ENCODE data around the gene C10orf90.

Gene C10orf90

DNA sequence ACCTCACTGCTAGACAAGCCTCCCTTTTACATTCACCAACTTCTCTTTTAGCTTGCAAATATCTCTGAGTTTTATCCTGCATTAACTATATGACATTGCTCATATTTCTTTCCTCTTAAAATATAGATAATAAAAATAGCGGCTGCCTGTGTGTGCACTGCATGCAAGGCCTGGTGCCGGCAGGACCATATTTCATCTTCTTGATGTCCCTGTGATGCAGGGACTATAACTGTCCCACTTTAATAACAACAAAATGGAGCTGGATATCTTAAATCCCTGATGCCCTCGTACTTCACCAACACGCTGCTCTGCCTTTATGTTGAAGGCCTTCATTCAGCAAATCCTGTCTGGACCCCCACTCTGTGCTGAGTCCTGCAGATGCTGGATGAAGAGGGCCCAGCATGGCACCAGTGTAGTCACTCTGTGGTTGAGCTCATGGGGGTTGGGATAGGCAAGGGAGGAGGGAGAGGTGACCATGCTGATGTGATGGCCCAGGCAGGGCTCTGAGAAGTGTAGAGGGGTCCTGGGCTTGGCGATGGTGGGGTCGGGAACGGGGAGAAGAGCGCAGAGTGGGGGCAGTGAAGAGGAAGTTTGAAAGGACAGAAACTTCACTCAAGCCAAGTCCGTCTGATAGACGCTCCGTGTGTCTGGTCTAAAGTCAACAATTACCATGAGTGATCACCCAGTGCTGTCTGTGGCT, 40.4 kb downstream of the C10orf90 start:
- DNase-seq, result no peak

GRCh38 chr10:126628746-126629145, 41.7 kb downstream of the C10orf90 start:
- no peak for DNase-seq

- DNase-seq, result no peak
Observed at GRCh38 chr10:126621846-126622245, 48.6 kb downstream of the C10orf90 start.

- no peak for DNase-seq
Observed at GRCh38 chr10:126618466-126618865, 52.0 kb downstream of the C10orf90 start.

DNA sequence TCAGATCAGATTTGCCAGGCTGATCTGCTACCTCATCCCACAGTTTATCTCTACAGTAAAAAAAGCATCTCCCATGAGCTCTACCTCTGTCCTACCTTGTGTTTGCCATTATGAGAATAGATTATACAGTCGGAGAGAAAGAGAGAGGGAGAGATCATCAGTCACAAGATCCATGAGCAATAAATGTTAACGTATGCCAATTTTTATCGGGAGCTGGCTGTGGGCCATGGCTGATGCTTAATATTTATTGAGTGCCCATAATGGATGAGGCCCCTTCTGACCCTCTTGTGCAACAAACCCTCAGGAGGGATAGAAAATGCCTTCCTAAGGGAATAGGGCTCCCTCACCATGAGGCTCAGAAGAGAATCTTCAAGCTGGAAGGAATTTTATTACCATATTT, 52.8 kb downstream of the C10orf90 start:
- no peak for DNase-seq

DNA sequence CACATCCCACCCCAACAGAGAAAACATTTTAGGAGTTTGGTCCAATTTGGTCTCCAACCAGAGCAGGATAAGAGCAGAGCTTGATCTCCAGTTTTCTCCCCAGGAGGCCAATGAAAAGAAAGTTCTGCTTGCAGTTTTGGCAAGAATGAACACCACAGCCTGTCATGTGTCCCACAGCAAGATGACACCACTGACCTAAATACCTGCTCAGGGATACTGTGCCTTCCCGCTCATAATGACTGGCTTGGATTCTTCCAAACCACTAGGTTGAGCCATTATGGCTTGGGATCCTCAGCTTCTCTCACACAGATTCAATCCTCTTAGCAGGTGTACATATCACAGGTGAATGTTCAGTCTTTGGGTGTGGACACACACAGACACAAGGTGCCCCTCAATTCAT, 53.3 kb downstream of the C10orf90 start:
- no peak for DNase-seq

- no peak for DNase-seq
Observed at GRCh38 chr10:126616737-126617136, 53.8 kb downstream of the C10orf90 start.

- no peak for DNase-seq
Observed at GRCh38 chr10:126611303-126611702, 59.2 kb downstream of the C10orf90 start.

DNA sequence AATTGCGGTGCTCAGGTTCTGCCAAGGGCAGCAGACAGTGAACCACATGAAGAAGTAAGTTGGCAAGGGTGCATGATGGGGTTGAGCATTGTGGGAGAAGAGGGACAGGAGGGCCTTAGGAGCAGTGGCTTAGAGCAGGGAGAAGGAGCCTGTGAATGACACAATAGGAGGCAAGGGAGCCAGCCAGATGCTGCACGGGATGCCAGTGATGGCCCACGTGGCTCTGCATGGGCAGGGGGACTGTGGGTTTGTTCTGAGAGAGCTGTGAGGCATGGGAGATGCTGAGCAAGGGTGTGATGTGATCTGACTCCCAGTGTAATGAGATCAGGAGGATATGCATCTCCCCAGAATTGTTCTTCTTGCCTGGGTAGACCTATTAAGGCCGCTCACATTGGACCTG, 60.9 kb downstream of the C10orf90 start:
- no peak for DNase-seq

DNA sequence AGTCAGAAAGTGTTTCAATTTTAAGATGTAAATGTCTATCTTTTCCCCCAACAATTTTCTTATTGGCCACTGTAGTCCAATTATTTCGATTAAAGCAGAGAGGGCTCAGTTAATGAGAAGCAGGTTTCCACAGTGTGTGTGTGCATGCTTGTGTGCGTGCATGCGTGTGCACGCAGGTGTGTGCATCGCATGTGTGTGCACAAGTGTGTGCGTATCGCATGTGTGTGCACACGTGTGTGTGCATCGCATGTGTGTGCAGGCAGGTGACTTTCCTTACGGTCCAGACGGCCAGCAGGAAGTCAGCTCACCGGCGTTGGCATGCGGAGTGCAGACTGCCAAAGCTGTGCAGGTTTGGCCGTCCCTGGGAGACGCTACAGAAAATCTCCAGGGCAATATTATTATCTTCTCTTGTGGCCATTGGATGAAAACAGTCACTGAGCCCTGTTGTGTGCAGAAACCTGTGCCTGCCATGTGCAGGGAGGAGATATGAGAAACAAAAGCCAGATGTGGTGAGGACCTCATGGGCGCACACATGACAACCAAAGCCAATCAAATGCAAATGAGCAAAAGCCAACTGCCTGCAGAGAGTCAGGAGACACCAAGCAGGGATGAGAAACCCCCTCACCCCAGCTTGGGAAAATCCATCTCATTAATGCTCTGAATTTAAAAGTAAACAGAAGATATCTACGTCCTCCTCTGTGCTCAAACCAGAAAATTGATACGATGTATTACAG, 70.4 kb downstream of the C10orf90 start:
- DNase-seq, result no peak

DNA sequence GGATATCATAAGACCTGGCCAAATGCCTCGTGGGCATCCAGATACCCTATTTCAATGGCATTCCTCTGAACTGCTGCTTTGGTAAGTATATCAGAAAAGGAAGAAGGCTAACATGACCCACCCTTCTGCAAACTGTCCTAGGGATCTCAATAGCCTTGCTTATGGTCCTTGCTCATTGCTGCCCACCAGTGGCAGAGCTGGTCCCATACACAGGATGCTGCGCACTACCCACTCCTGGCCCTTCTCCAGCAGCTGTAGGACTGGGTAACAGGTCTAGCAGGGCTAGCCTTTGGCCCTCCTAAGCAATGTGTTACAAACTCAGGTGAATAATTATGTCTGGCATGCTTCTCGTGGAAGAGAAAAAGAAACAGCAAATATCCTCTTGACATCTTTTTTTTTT, 72.5 kb downstream of the C10orf90 start:
- DNase-seq, result peak; percentile 17

DNA sequence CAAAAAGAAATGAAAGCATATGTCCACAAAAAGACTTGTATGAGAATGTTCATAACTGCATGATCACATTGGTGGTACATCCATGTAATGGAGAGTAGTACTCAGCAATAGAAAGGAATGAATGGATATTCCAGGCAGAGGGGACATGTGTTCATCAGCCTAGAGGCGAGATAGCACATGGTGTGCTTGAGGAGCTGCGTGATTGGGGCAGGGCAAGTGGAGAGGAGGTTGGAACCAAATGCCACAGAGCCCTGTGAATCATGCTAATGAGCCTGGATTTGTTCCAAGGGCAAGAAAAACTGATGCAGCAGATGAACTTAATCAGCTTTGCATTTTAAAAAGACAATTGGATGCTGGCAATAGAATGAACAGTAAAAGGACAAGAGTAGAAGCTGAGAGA, 73.3 kb downstream of the C10orf90 start:
- DNase-seq, result no peak

DNA sequence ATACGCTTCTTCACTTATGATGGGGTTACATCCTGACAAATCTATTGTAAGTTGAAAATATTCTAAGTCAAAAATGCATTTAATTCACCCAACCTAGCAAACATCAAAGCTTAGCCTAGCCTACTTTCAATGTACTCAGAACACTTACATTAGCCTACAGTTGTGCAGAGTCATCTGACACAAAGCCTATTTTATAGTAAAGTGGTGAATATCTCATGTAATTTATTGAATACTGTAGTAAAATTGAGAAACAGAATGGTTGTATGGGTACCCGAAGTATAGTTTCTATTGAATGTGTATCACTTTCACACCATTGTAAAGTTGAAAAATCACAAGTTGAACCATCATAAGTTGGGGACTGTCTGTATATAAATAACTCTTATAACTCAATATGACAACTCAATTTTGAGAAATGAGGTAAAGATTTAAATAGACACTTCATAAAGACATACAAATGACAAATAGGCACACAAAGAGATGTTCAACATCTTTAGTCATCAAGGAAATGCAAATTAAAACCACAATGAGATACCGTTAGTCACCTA, 73.9 kb downstream of the C10orf90 start:
- no peak for DNase-seq

DNA sequence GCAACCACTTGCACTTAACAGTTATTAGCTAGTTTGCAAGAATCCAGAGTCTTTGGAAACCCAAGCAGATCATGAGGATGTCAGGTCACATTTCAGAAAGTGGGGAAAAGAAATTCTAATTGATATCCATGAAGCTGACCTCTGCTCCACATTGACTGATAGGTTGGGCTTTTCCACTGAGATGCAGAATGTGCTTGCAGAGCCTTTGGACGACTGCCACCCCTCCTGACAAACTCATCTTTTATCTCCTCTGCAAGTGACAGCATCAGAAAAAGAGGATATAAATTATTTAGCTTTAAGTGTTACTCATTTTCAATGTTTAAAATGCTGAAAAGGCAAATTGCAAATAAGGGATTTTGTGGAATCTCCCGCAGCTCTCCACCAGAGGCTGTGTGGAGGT, 75.3 kb downstream of the C10orf90 start:
- no peak for DNase-seq

GRCh38 chr10:126593968-126594701, 76.4 kb downstream of the C10orf90 start:
- DNase-seq, result no peak

DNA sequence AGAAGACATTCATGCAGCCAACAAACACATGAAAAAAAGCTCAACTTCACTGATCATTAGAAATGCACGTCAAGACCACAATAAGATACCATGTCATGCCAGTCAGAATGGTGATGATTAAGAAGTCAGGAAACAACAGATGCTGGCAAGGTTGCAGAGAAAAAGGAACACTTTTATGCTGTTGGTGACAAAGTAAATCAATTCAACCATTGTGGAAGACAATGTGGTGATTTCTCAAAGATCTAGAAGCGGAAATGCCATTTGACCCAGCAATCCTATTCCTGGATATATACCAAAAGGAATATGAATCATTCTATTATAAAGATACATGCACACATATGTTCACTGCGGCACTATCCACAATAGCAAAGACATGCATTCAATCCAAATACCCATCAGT, 77.6 kb downstream of the C10orf90 start:
- no peak for DNase-seq

DNA sequence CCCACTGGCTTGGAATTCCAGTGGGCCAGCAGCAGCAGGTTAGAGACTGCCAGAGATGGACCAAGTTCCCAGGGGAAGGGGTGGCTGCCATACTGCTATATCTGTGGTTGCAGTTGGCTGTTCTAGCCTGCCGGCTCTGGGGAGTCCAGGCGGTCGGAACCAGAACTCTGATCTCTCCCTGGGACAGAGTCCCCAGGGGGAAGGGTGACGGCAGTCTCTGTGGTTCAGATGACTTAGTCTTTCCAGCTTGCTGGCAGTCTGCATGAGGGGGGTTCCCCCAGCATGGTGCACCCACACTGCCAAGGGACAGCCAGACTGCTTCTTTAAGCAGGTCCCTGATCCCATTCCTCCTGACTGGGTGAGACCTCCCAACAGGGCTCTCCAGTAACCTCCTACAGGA, 82.5 kb downstream of the C10orf90 start:
- DNase-seq, result no peak

GRCh38 chr10:126586878-126587277, 83.6 kb downstream of the C10orf90 start:
- DNase-seq, result no peak

DNA sequence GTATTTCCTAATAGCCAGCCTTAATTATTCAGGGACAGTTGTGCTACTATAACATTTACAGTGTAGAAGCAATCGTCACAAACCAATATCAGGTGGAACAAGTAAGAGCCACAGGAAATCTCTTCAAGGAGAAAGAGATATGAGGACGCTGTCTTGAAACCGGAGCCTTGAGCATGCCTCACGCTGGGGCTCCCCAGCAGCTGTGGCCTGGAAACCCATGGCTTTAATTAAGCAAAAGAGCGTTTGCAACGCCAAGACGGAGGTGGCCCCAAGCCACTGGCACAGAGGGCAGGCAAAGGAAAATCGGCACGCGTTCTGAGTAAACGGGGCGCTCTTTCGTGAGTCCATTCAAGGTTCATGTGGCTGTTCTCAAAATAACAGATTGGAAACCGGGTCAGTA, 84.4 kb downstream of the C10orf90 start:
- DNase-seq, result no peak

GRCh38 chr10:126585249-126586017, 85.1 kb downstream of the C10orf90 start:
- DNase-seq, result no peak

GRCh38 chr10:126584836-126585235, 85.7 kb downstream of the C10orf90 start:
- DNase-seq, result no peak

DNA sequence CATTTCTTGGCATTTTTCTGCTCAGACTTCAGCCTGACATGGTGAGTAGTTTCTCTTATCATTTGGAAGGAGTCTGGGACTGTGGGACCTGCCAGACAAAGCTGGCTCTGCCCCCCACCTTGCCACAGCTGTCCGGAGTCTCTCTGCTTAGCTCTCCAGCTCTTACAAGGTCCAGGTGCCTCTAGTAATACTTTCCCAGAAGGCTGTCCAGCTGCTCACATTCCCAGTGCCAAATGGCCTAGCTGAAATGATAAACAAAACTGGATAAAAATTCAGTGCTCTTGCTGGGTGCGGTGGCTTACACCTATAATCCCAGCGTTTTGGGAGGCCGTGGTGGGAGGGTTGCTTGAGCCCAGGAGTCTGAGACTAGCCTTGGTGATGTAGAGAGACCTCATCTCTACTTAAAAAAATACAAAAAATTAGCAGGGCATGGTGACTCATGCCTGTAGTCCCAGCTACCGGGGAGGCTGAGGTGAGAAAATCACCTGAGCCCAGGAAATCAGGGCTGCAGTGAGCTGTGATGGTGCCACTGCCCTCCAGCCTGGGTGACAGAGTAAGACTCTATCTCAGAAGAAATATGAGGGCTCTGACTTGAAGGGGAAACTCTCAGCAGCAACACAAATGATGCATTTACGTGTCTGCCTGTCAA, 86.8 kb downstream of the C10orf90 start:
- DNase-seq, result no peak
